GM12878 (cell line): Measurements from ENCODE around the gene USPL1. TPM values are rescaled to one million over a fixed set of nuclear protein-coding genes. Genes with fewer than 3 reads are reported as not detected.

ENCODE experiments used
- ATAC-seq: fragments of 200-7000 bp; cut with Tn5 transposase; 3 replicates; pipeline ENCODE4 v1.9.1; 2020; ENCODE audit warnings: mild to moderate bottlenecking, moderate library complexity
- BruUV-seq: library from RNA; stranded (reverse); fragments of 400-500 nt; replicated peaks from 2 replicates; lab custom pipeline; 2021; lab: Mats Ljungman, UMichigan
- CTCF ChIA-PET: fragments of 300-600 bp; sonication (Branson Sonifier 250); formaldehyde crosslinking; extraction: SDS; loops from one replicate; lab custom pipeline; 2021; ENCODE audit warnings: inconsistent platforms; lab: Yijun Ruan, JAX
- POLR2A ChIA-PET: fragments of 350-600 bp; formaldehyde crosslinking; extraction: SDS; loops from one replicate; lab custom pipeline; 2021; ENCODE audit warnings: inconsistent platforms; lab: Charles Lee
- RAD21 ChIA-PET: fragments of 300-600 bp; sonication (Branson Sonifier 250); formaldehyde crosslinking; loops from one replicate; lab custom pipeline; 2023; ENCODE audit warnings: antibody characterized with exemption; ENCODE audit not compliant: unreplicated experiment; lab: Charles Lee
- SMC1A ChIA-PET: fragments of 300-600 bp; sonication (Branson Sonifier 250); formaldehyde crosslinking; loops from one replicate; lab custom pipeline; 2023; ENCODE audit not compliant: unreplicated experiment, uncharacterized antibody; lab: Charles Lee
- DNase-seq: peaks from one replicate; pipeline ENCODE4 v3.0.0-alpha.2; 2011; ENCODE audit warnings: low read depth, low spot score
- FAIRE-seq: peaks from 3 replicates; lab custom pipeline; 2011; peaks lifted over from hg19 to GRCh38; lab: Jason Lieb, UNC
- H2AFZ ChIP-seq: 2 replicates; pipeline ENCODE4 v1.6.0; 2011; ENCODE audit warnings: low read depth, low read length, control low read depth; ENCODE audit not compliant: control insufficient read depth
- H3K27ac ChIP-seq: 2 replicates; pipeline ENCODE4 v1.5.1; 2011; ENCODE audit warnings: control low read depth; ENCODE audit not compliant: control insufficient read depth, insufficient read depth
- H3K27me3 ChIP-seq, 2 experiments: replicated peaks in 1 of 2; 2 replicates each; pipeline versions ENCODE4 v1.6.0 to v1.6.1; 2011; ENCODE audit warnings: low read length in 1 of 2; ENCODE audit not compliant: control insufficient read depth in 2 of 2, insufficient read depth in 2 of 2
- H3K36me3 ChIP-seq, 2 experiments: 2 replicates each; pipeline ENCODE4 v1.5.1; 2011; ENCODE audit warnings: low read length in 1 of 2; ENCODE audit not compliant: control insufficient read depth in 2 of 2, insufficient read depth in 2 of 2
- H3K4me1 ChIP-seq: 2 replicates; pipeline ENCODE4 v1.6.1; 2011; ENCODE audit warnings: mild to moderate bottlenecking, low read length, moderate library complexity, mixed read lengths; ENCODE audit not compliant: control insufficient read depth, insufficient read depth
- H3K4me2 ChIP-seq: 2 replicates; pipeline ENCODE4 v1.6.0; 2011; ENCODE audit warnings: control low read depth; ENCODE audit not compliant: control insufficient read depth, insufficient read depth
- H3K4me3 ChIP-seq: fragments of 200-600 bp; sonication (generic); 2 replicates; pipeline ENCODE4 v1.5.1; 2016
- H3K79me2 ChIP-seq: 2 replicates; pipeline ENCODE4 v1.6.0; 2011; ENCODE audit warnings: low read length; ENCODE audit not compliant: control insufficient read depth, insufficient read depth
- H3K9ac ChIP-seq: 2 replicates; pipeline ENCODE4 v1.8.0; 2011; ENCODE audit warnings: low read length, control low read depth, mixed read lengths; ENCODE audit not compliant: control insufficient read depth, insufficient read depth
- H3K9me3 ChIP-seq: replicated peaks from 3 replicates; pipeline ENCODE4 v1.5.1; 2011; ENCODE audit warnings: mild to moderate bottlenecking, low read length; ENCODE audit not compliant: control insufficient read depth, insufficient read depth
- H4K20me1 ChIP-seq: 2 replicates; pipeline ENCODE4 v1.6.0; 2011; ENCODE audit not compliant: control insufficient read depth, insufficient read depth
- CBFB ChIP-seq: IDR thresholded peaks from 2 replicates; pipeline ENCODE4 v1.6.1; 2016; ENCODE audit warnings: antibody characterized with exemption, low read depth
- FOS ChIP-seq: IDR thresholded peaks from 3 replicates; pipeline ENCODE4 v1.6.1; 2011; ENCODE audit warnings: borderline replicate concordance; ENCODE audit not compliant: insufficient read length; ENCODE audit errors: extremely low read depth
- HSF1 ChIP-seq: fragments of 150-350 bp; IDR thresholded peaks from 2 replicates; pipeline ENCODE4 v1.6.1; 2014; ENCODE audit warnings: mild to moderate bottlenecking, low read depth, low read length
- WRNIP1 ChIP-seq: IDR thresholded peaks from 2 replicates; pipeline ENCODE4 v1.6.1; 2011; ENCODE audit warnings: low read depth, low read length, improper control_type of control experiment, borderline replicate concordance
- WGBS: methylation state at CpG from one replicate; pipeline ENCODE4 v1.1.6; 2016; ENCODE audit warnings: low lambda C conversion rate; ENCODE audit not compliant: insufficient replicate concordance, insufficient coverage; ENCODE audit errors: missing lambda C conversion rate; 5-methylcytosine and 5-hydroxymethylcytosine counted together
- in situ Hi-C: fragments of 300-500 bp; cut with MboI; formaldehyde crosslinking; loops from 9 replicates; pipeline ENCODE4 v1.14.3; 2018; ENCODE audit warnings: mixed read lengths
- intact Hi-C: fragments of 100-400 bp; cut with micrococcal nuclease; formaldehyde crosslinking; loops from one replicate; pipeline ENCODE4 v1.14.2; 2022; ENCODE audit not compliant: unreplicated experiment
- polyA plus RNA-seq, 11 experiments: library from polyadenylated mRNA; depleted of rRNA in 4 of 11; unstranded in 6 of 11; stranded (reverse) in 5 of 11; fragments of >200 nt; fragmentation: Nextera tagmentation in 4 of 11; fragmentation: Illumina TruSeq in 1 of 11; extraction: Ambion mirVana in 4 of 11; extraction: Trizol in 1 of 11; gene quantifications; 1 replicate in 1 of 11; 2 replicates in 10 of 11; pipeline versions ENCODE4 v1.2.1 to v1.2.3, GENCODE V29; 2011 to 2016; ENCODE audit warnings: inconsistent platforms in 2 of 11, missing spikeins in 2 of 11, low read depth in 1 of 11
- total RNA-seq, 4 experiments: library from RNA; depleted of rRNA in 3 of 4; stranded (reverse); fragments of >200 nt in 3 of 4; fragmentation: Illumina TruSeq in 1 of 4; extraction: Trizol in 1 of 4; gene quantifications; 2 replicates each; pipeline versions ENCODE4 v1.2.1 to v1.2.3, GENCODE V29; 2013 to 2021
- TF ChIP-seq, protein P1 (sequence below): fragments of 450-650 bp; formaldehyde crosslinking; IDR thresholded peaks from 2 replicates; pipeline ENCODE4 v1.5.0; 2022; ENCODE audit warnings: mild to moderate bottlenecking, missing genetic modification characterization
- TF ChIP-seq, protein P2 (sequence below): IDR thresholded peaks from 2 replicates; pipeline ENCODE4 v1.6.1; 2012; ENCODE audit warnings: mild to moderate bottlenecking, low read depth, low read length
- TF ChIP-seq, protein P3 (sequence below): fragments of 450-650 bp; IDR thresholded peaks from 2 replicates; pipeline ENCODE4 v1.6.1; 2016; ENCODE audit warnings: mild to moderate bottlenecking

The USPL1 gene
- total and polyA plus RNA-seq, 10 of the 15 experiments (the other 5 are each of a cell fraction or from before 2014, with no cell fraction given) = 7.9 to 23.2 (median 15.8) TPM

- TF ChIP-seq, protein P1, sequence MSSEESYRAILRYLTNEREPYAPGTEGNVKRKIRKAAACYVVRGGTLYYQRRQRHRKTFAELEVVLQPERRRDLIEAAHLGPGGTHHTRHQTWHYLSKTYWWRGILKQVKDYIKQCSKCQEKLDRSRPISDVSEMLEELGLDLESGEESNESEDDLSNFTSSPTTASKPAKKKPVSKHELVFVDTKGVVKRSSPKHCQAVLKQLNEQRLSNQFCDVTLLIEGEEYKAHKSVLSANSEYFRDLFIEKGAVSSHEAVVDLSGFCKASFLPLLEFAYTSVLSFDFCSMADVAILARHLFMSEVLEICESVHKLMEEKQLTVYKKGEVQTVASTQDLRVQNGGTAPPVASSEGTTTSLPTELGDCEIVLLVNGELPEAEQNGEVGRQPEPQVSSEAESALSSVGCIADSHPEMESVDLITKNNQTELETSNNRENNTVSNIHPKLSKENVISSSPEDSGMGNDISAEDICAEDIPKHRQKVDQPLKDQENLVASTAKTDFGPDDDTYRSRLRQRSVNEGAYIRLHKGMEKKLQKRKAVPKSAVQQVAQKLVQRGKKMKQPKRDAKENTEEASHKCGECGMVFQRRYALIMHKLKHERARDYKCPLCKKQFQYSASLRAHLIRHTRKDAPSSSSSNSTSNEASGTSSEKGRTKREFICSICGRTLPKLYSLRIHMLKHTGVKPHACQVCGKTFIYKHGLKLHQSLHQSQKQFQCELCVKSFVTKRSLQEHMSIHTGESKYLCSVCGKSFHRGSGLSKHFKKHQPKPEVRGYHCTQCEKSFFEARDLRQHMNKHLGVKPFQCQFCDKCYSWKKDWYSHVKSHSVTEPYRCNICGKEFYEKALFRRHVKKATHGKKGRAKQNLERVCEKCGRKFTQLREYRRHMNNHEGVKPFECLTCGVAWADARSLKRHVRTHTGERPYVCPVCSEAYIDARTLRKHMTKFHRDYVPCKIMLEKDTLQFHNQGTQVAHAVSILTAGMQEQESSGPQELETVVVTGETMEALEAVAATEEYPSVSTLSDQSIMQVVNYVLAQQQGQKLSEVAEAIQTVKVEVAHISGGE = no peak
- TF ChIP-seq, protein P2, sequence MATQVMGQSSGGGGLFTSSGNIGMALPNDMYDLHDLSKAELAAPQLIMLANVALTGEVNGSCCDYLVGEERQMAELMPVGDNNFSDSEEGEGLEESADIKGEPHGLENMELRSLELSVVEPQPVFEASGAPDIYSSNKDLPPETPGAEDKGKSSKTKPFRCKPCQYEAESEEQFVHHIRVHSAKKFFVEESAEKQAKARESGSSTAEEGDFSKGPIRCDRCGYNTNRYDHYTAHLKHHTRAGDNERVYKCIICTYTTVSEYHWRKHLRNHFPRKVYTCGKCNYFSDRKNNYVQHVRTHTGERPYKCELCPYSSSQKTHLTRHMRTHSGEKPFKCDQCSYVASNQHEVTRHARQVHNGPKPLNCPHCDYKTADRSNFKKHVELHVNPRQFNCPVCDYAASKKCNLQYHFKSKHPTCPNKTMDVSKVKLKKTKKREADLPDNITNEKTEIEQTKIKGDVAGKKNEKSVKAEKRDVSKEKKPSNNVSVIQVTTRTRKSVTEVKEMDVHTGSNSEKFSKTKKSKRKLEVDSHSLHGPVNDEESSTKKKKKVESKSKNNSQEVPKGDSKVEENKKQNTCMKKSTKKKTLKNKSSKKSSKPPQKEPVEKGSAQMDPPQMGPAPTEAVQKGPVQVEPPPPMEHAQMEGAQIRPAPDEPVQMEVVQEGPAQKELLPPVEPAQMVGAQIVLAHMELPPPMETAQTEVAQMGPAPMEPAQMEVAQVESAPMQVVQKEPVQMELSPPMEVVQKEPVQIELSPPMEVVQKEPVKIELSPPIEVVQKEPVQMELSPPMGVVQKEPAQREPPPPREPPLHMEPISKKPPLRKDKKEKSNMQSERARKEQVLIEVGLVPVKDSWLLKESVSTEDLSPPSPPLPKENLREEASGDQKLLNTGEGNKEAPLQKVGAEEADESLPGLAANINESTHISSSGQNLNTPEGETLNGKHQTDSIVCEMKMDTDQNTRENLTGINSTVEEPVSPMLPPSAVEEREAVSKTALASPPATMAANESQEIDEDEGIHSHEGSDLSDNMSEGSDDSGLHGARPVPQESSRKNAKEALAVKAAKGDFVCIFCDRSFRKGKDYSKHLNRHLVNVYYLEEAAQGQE = no peak
Observed at GRCh38 chr13:30610311-30610710, 7.4 kb upstream of the USPL1 start (continued).

- in situ Hi-C loops = no loop called here
- H3K79me2 ChIP-seq = peaks cover 55% of the 10 kb centered on the region
- CTCF ChIA-PET = interaction anchor here (0.7 to 2.3 kb wide), 6 partner anchors 34 to 181 kb away, joined by 3 to 7 read pairs (median 3); no protein-coding TSS in a partner anchor
- TF ChIP-seq CBFB = no peak
- no peak for TF ChIP-seq FOS
- TF ChIP-seq, protein P3, sequence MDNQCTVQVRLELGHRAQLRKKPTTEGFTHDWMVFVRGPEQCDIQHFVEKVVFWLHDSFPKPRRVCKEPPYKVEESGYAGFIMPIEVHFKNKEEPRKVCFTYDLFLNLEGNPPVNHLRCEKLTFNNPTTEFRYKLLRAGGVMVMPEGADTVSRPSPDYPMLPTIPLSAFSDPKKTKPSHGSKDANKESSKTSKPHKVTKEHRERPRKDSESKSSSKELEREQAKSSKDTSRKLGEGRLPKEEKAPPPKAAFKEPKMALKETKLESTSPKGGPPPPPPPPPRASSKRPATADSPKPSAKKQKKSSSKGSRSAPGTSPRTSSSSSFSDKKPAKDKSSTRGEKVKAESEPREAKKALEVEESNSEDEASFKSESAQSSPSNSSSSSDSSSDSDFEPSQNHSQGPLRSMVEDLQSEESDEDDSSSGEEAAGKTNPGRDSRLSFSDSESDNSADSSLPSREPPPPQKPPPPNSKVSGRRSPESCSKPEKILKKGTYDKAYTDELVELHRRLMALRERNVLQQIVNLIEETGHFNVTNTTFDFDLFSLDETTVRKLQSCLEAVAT = no peak
- no peak for TF ChIP-seq WRNIP1
- no peak for TF ChIP-seq HSF1
Observed at GRCh38 chr13:30615481-30615865, 2.2 kb upstream of the USPL1 start.

More at GRCh38 chr13:30615481-30615865, 2.2 kb upstream of the USPL1 start:
- WGBS = 30% methylated on average over 4 of the region's 4 CpGs
- Histone ChIP-seq H3K4me2 (peak overlapping the region; percentile 72), H4K20me1 (no peaks in the 10 kb centered on the region), H3K27ac (peak overlapping the region; percentile 93), H3K9me3 (no peaks in the 10 kb centered on the region), H3K4me1 (peaks cover 16% of the 10 kb centered on the region), H3K9ac (peak overlapping the region; percentile 79), H3K27me3 (no peaks in the 10 kb centered on the region), H2AFZ (peak overlapping the region; percentile 55; the same call in 1 of the 2 replicates), H3K36me3 (no peaks in the 10 kb centered on the region), H3K4me3 (peak overlapping the region; percentile 73)
- ATAC-seq (no peak), FAIRE-seq (no peak), DNase-seq (no peak)
- POLR2A ChIA-PET = interaction anchor here (1.0 to 2.0 kb wide), 14 partner anchors 9 to 545 kb away, joined by 3 to 8 read pairs (median 4); partner anchors contain the start of gene HMGB1
- SMC1A ChIA-PET = interaction anchor here (0.7 to 4.0 kb wide), 23 partner anchors 8 to 312 kb away, joined by 3 to 24 read pairs (median 4); partner anchors contain the start of gene KATNAL1
- no TSS peak for BruUV-seq
- intact Hi-C loops = loop anchor here (5.0 kb wide), 1 partner anchor 243 kb away; no protein-coding TSS in a partner anchor
- RAD21 ChIA-PET = interaction anchor here (0.6 to 2.4 kb wide), 12 partner anchors 10 to 483 kb away, joined by 3 to 16 read pairs (median 4); no protein-coding TSS in a partner anchor
